SHP77 (cell line): ENCODE results near the gene RTN4.

Source experiments
- DNase-seq, 2 experiments: peaks; one replicate each; lab custom pipeline; 2025; lab: John Stamatoyannopoulos, UW

Gene RTN4

GRCh38 chr2:54969295-54969939 lies 80.8 kb downstream of the RTN4 start:
- DNase-seq, result no peak

GRCh38 chr2:54968561-54969218 lies 81.6 kb downstream of the RTN4 start:
- DNase-seq, result no peak

GRCh38 chr2:54967759-54968365 lies 82.4 kb downstream of the RTN4 start:
- DNase-seq, result no peak

GRCh38 chr2:54967269-54967668 lies 83.0 kb downstream of the RTN4 start:
- no peak for DNase-seq

GRCh38 chr2:54966837-54967236 lies 83.4 kb downstream of the RTN4 start:
- no peak for DNase-seq

GRCh38 chr2:54966165-54966832 lies 84.0 kb downstream of the RTN4 start:
- DNase-seq, result no peak

- DNase-seq, result no peak
These were observed 84.8 kb downstream of the RTN4 start for GRCh38 chr2:54965425-54965824.

GRCh38 chr2:54964816-54965215 lies 85.4 kb downstream of the RTN4 start:
- DNase-seq, result no peak

GRCh38 chr2:54964271-54964670 lies 86.0 kb downstream of the RTN4 start:
- no peak for DNase-seq

GRCh38 chr2:54963476-54963875 lies 86.8 kb downstream of the RTN4 start:
- no peak for DNase-seq

GRCh38 chr2:54962935-54963440 lies 87.3 kb downstream of the RTN4 start:
- DNase-seq, result no peak

GRCh38 chr2:54962511-54962910 lies 87.7 kb downstream of the RTN4 start:
- DNase-seq, result no peak

GRCh38 chr2:54960164-54960563 lies 90.1 kb downstream of the RTN4 start:
- DNase-seq, result no peak

GRCh38 chr2:54958717-54959371 lies 91.4 kb downstream of the RTN4 start:
- no peak for DNase-seq

GRCh38 chr2:54957321-54957999 lies 92.8 kb downstream of the RTN4 start:
- DNase-seq, result peak; percentile 47 to 48

- no peak for DNase-seq
These were observed 94.1 kb downstream of the RTN4 start for GRCh38 chr2:54956111-54956627.

GRCh38 chr2:54955358-54956110 lies 94.7 kb downstream of the RTN4 start:
- DNase-seq, result no peak

GRCh38 chr2:54954705-54955357 lies 95.4 kb downstream of the RTN4 start:
- no peak for DNase-seq

- no peak for DNase-seq
These were observed 96.1 kb downstream of the RTN4 start for GRCh38 chr2:54954158-54954557.

- DNase-seq, result no peak
These were observed 97.2 kb downstream of the RTN4 start for GRCh38 chr2:54952978-54953456.
